AG09319 (cell line): ENCODE data around the gene GUCA1A.

Experiments
- DNase-seq: peaks from one replicate; pipeline ENCODE4 v3.0.0-alpha.2; 2010; ENCODE audit warnings: low read depth; ENCODE audit errors: extremely low read depth
- CTCF ChIP-seq: IDR thresholded peaks from 2 replicates; pipeline ENCODE4 v1.5.1; 2011; ENCODE audit warnings: low read depth, mild to moderate bottlenecking, inconsistent platforms, low read length, moderate library complexity

Gene GUCA1A

GRCh38 chr6:42177514-42178364 lies 4.6 kb downstream of the GUCA1A start:
- no peak for TF ChIP-seq CTCF
- no peak for DNase-seq

- DNase-seq, result no peak
- TF ChIP-seq CTCF, result no peak
Measured at GRCh38 chr6:42179261-42179944, 6.2 kb downstream of the GUCA1A start.

- no peak for TF ChIP-seq CTCF
Measured at GRCh38 chr6:42179945-42180313, 6.8 kb downstream of the GUCA1A start.

GRCh38 chr6:42182101-42182500 lies 8.9 kb downstream of the GUCA1A start:
- TF ChIP-seq CTCF, result no peak
- DNase-seq, result no peak

More at GRCh38 chr6:42179945-42180313, 6.8 kb downstream of the GUCA1A start:
- DNase-seq, result no peak

GRCh38 chr6:42184475-42184874 lies 11.3 kb downstream of the GUCA1A start:
- no peak for DNase-seq

GRCh38 chr6:42185597-42185996 lies 12.4 kb downstream of the GUCA1A start:
- DNase-seq, result no peak
- TF ChIP-seq CTCF, result no peak

More at GRCh38 chr6:42184475-42184874, 11.3 kb downstream of the GUCA1A start:
- TF ChIP-seq CTCF, result no peak

GRCh38 chr6:42188406-42188805 lies 15.2 kb downstream of the GUCA1A start:
- no peak for DNase-seq

More at GRCh38 chr6:42188406-42188805, 15.2 kb downstream of the GUCA1A start:
- no peak for TF ChIP-seq CTCF
